GM19238 (cell line): ENCODE measurements around the gene KCNG2.

Experiments used
- DNase-seq: peaks from one replicate; pipeline ENCODE4 v3.0.0; 2011; ENCODE audit warnings: low spot score; ENCODE audit not compliant: insufficient read length

Gene KCNG2

DNA sequence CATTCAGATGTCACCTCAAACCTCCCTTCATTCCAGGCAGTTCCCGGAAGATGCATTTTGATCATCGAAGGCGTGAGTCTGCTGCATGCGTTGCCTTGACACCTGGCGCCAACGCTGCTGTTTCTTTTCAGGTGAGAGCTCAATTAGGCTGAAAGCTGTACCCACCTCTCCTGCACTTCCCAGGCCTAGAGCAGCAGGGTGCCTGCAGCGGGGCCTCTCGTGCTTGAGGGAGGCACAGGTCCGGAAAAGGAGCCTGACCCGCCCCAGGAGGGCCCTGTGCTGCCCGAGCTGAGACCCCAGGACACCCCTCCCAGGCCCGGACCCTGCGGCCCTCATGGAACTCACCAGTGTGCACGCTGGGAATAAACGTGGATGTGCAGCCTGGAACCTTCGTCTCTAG lies 31.4 kb upstream of the KCNG2 start:
- no peak for DNase-seq

DNA sequence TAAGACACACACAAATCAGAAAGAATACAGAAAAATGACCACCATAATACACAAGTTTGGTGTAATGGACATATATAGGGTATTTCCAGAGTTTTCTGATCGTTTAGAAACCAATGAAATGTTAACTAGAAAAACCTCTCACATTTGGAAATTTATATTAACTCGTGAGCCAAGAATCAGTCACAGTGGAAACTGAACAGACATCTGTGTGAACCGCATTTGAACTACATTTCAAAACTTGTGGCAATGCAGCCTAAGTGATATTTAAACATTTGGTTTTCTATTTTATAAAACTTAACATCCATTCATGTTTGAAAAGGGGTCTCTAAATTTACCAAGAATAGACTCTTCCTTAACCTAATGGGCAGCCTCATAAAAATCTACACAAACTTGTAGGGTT lies 29.0 kb upstream of the KCNG2 start:
- DNase-seq, result no peak

DNA sequence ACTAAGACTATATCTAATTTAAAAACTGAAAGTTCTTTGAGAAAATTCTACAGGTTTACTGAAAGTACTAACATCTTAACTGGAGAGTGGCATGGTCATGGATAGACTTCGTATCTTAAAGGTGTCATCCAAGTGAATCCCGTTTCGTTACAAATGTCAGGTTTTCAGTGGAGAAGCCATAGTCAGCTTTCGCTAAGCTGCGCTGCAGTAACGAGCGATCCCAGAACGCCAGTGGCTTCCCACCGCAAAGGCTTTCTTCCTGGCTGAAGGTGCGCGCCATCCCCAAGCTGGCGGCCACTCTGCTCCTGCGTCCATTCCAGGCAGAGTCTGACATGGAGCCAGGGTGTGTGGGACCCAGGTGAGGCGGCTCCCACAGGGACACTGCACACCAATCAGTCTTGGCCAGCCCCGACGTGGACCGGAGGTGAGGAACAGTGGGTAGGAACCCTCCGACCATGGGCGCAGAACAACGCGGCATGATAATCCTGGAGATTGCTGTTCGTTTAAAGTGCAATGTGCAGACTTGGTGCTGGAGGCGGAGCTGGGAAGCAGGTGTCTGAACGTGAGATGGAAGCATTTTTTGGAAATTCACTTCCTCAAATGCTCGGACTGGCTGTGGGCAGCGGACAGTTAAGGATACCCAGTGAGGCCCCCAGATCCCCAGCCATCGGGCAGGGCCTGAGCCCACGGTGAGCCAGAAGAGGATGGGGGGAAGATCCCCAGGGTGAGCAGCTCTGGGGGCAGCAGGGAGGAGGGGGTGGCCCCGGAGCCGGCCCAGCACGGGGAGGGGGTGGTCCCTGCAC lies 27.8 kb upstream of the KCNG2 start:
- no peak for DNase-seq

DNA sequence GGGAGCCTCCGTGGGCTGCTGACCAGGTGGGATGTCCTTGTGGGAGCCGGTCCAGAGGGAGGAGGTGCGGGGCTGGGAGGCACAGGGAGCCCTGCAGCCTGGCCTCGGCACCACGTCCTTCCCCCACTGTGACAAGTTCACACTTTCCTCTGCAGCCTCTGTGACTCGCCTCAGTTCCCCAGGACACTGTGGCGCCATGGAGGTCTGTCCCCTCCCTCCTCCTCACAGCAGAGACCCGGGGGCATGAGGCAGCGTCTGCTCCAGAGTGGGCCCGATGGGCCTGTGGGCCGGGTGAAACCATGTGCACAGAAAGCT lies 27.3 kb upstream of the KCNG2 start:
- no peak for DNase-seq

DNA sequence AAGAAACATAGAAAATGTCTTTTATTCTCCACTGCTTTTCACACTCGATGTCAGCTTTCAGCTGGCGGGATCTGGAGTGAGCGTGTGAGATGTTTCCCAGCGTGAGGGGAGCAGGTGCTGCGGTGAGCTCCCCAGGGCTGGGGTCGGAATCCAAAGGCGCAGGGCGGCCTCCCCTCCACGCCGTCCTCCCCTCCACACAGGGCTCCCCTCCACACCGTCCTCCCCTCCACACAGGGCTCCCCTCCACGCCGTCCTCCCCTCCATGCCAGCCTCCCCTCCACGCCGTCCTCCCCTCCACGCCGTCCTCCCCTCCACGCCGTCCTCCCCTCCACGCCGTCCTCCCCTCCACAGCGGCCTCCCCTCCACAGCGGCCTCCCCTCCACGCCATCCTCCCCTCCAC lies 26.9 kb upstream of the KCNG2 start:
- no peak for DNase-seq

DNA sequence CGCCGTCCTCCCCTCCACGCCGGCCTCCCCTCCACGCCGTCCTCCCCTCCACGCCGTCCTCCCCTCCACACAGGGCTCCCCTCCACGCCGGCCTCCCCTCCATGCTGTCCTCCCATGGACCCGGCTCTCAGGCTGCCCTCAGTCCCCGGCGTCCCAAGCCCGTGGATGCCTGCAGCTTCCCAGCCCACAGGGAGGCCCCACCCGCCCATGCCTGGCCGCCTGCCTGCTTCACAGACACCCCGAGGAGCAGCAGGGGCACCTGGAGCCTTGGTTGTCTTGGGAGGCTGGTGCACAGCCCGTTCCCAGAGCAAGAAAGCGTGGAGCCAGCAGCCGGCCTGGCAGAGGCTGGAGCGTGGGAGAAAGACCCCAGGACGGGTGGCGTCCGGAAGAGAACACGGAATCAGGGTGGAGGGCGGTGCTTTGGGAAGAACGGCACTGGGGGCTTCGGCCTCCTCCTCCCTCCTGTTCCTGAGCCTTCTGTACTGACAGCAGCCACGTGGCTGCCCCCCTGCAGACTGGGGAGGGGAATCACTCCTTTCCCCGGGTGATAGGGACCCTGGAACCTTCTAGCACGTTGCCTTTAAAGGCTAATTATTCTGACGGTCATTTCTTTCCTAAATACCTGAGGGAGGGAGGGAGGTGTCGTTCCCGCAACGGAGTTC lies 26.2 kb upstream of the KCNG2 start:
- no peak for DNase-seq

DNA sequence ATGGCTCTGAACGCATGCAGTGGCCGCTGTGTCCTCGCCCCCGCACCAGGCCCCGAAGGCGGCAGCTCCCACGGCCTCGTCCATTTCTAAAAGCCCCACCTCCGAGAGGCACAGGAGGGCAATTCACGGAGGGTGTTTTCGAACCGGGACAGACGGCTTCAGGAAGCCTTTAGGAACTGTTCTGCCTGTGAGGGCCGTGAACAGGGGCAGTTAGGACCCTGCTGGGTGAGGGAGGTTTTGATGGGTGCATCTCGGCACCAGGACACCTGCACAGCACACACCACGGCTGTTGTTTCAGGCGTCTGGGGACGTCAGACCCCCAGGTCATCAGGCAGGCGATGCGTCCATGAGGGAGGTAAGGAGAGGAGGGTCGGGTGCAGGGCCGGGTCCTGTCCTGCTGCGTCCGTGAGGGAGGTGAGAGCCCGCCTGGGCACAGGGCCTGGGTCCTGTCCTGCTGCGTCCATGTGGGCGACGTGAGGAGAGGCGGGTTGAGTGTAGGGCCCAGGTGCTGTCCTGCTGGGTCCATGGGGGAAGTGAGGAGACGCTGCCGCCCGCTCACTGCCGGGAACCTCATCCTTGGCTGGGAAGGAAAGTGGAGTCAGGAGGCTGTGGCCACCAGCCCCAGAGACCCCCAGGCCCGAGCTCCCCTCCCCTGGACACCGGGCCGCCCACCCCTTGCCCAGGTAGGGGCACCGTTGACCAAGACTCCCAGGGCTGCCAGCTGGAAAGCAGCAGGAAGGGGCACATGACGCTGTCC lies 25.5 kb upstream of the KCNG2 start:
- no peak for DNase-seq

DNA sequence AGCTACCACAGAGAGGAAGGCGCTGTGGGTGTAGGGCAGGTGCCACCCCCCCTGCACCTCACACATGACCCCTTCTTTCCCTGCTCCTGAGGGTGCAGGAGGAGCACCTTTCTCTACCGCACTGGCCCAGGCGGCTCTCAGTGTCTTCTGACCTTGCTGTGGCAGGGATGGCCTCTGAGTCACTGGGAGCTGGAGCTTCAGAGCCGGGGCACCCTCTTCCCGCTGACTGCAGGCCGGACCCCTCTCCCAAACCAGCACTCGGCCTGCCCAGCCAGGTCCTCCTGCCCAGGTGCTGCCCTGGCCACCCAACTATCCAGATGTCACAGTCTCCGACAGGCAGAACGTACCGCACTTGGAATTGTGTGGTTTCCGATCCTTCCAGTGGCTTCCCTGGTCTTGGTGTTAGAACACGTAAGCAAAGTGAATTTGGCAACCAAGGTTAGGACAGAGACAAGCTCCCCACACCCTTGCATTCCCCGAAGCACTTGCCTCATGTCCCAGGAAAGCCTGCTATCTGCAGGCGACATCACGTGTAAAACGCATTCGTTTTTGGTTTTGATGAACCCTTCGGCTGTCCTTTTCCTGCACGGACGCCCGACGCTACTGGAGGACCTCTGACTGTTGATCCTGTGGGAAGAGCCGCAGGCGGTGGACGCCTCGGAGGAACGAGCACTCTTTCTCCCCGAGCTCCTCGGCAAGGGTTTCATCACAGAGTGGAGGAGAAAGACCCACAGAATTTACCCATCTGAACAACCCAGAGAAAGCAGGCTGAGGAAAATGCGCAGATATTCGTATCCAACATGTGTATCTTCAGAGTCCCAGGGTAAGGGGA lies 24.7 kb upstream of the KCNG2 start:
- no peak for DNase-seq

DNA sequence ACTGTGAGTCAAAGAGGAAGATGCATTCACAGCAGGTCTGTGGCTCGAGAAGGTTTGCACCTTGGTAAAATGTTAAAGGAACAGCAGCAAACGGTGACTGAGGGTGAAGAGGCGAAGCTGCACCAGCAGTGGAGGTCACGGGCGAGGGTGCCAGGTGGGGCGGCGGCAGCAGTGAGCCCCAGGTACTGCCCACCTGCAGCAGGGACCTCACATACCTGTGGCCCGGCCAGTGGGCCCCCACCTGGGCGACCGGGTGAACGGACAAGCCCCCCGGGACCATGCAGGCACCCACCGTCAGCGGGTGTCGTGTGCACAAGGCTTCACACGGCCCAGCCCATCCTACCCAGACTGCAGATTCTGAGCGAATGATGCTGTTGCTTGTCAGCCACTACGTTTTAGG lies 23.6 kb upstream of the KCNG2 start:
- no peak for DNase-seq

DNA sequence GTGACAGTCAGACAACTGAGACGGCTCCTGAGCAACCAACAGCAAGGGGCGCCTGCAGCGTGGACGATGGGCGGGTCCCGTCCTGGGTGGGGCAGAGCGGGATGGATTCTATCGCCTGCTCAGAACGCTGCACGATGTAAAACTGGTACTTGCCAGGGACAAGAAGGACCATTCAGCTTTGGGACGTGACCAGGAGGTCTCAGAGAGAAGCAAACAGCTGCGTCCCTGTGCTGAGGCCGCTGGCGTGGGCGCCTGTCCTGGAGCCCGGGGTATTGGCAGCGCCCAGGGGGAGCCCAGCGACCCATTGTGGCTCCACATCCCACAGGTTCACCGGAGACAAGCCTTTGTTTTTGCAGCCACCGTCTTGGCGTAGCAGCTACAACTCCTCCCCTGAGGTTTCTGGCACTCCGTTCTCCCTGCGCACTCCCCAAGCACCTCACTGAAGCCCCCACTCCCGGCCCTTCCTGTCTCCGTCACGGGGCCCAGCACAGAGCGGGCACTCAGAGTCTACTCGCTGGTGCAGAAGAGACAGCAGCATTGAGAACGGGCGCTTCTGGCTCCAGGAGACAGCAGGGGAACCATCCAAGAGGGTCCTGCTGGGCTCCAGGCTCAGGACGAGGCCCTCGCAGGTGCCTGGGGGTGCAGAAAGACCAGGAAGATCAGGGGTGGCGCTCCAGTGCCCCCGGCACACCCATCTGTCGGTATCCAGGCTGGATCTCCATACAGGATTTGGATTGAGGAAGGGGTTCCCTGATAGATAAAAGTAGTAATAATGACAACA lies 22.1 kb upstream of the KCNG2 start:
- DNase-seq, result no peak

DNA sequence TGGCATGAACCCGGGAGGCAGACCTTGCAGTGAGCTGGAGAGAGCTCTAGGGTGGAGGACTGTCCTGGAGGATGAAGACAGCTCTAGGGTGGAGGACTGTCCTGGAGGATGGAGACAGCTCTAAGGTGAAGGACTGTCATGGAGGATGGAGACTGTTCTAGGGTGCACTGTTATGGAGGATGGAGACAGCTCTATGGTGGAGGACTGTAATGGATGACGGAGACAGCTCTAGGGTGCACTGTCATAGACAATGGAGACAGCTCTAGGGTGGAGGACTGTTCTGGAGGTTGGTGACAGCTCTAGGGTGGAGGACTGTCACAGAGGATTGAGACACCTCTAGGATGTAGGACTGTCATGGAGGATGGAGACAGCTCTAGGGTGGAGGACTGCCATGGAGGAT lies 21.1 kb upstream of the KCNG2 start:
- no peak for DNase-seq

DNA sequence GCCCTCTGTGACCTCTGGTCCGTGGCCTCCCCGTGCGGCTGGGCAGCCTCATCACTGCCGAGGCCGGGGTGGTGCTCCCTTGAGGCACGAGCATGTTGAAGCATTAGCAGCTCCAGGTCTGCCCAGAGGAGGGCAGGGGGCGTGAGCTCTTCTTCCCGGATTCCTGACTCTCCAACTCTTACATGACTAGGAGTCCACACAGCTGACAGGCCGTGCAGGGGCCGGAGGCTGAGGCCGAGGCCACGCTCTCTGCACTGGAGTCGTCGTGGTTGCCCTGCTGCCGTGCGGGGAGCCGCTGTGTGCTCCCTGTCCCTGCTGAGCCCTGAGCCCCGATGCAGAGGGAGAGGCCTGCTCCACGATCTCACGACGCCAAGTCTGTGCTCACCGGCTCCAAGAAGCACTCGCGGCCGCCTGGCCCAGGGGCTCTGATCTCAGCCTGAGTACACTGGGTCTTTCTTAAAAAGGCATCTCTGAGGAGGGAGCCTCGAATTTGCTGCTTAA lies 19.4 kb upstream of the KCNG2 start:
- no peak for DNase-seq

DNA sequence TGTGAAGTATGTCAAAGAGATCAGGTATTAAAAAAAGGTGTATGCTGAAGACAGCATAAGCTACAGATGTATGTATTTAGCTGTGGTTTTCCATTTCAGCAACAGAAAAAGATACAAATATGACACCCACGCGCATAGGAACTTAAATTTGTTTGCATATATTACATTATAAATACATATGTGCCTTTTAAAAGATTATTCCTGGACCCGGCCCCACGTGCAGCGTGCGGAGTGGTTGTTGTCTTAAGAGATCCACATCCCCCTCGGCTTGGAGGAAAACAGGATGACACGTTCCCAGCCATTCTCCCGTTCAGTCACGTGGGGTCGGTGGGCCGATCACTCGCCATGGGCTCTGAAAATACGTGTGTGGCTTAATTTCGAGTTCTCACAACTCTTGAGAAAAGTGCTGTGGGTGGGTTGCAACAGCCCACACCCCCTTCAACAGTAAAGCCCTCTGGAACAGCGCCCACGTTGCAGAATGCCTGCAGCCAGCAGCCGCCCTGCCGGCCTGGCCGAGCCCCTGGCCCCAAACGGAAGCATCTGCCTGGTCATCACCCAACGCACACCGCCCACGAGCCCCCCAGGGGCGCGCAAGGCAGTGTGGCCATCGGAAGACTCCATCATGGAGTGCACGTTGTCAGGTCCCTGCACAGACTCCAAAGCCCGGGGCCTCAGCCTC lies 18.6 kb upstream of the KCNG2 start:
- no peak for DNase-seq

DNA sequence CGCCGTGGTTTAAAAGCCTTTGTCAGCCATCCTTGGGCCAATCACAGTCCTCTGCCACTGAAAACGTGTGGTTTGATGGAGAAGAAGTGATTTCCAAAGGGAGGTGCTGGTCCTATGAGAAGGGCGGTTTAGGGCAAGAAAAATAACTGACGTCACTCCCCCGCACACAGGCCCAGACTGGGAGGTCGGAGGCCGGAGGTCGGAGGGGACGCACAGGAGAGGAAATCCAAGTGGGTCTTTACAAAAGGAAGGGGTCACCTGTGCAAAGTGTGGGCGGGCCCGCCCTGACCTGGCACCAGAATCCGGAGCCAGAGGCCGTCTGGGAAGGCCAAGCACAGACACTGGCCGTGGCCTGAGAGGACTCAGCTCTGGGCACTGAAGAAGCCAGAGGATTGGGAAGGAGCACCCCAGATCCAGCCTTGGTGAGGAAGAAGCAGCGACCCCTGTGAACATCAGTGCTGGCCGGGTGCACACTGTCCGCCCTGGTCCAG lies 18.0 kb upstream of the KCNG2 start:
- no peak for DNase-seq

DNA sequence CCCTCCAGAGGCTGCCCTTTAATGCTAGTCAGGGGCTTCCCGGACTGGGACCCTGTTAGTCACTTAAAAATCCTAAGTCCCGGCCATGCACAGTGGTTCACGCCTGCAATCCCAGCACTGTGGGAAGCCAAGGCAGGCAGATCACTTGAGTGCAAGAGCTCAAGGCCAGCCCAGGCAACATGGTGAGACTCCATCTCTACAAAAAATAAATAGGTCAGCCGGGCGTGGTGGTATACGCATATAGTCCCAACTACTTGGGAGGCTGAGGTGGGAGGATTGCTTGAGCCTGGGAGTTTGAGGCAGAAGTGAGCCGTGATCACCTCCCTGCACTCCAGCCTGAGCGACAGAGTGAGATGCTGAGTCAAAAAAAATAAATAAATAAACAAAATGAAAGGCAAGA lies 17.2 kb upstream of the KCNG2 start:
- no peak for DNase-seq

DNA sequence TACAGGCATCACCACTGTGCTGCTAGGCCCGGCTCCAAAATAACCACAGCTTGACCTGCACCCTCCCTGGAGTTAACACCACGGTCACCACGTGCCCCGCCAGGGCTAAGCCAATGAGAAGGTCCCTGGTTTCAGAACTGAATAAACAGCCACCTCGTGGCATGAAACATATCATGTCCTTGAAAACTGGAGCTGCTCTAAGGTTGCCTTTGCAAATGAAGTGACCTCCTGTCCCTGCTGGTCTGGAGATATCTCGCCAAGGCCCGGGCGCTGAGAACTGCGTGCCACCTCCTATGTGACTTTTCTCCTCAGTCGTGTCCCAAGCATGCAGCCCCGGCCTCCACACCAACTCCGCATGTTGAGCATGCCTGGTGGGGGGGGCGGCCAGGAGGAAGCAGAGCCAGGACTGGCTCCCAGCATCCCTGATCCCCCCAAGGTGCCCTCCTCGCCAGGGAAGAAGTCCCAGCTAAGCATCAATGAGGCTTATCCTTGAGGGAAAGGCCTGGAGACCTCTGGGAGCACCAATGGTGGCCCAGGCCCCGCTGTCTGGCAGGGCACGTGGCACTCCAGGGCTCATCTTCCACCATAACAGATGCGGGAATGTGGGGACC lies 16.3 kb upstream of the KCNG2 start:
- DNase-seq, result no peak

DNA sequence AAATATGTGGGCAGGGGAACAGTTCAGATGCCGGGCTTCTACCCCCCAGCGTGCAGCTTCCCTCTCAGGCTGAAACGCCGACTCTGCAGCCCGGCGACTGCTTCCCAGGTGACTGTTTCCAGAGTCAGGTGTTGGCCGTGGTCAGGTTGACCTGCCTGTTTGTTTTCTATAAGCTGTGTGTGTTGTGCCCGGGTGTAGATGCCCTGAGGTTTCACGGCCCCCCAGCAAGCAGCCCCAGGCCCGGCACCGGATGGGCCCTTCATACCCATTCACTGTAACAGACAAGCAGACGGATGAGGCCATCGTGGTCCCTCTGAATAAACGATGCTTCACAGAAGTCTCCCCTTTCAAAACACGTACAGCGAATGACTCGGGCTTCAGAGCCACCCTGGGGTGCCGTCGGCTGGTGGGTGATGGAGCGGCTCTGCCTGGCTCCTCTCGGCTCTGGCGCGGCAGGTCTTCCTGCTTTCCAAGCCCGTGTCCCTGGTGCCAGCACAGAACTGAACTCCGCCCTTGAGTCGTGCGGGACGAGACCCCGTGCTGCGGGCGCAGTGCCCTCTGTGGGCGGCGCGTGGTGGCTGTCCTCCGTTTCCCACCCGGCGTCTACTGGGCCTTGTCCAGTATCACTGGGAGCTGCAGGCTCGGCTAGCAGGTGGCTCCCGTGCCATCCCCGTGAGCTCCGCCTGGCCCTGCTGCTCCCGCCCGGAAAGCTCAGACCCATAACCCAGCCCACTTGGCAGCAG lies 15.0 kb upstream of the KCNG2 start:
- DNase-seq, result no peak

DNA sequence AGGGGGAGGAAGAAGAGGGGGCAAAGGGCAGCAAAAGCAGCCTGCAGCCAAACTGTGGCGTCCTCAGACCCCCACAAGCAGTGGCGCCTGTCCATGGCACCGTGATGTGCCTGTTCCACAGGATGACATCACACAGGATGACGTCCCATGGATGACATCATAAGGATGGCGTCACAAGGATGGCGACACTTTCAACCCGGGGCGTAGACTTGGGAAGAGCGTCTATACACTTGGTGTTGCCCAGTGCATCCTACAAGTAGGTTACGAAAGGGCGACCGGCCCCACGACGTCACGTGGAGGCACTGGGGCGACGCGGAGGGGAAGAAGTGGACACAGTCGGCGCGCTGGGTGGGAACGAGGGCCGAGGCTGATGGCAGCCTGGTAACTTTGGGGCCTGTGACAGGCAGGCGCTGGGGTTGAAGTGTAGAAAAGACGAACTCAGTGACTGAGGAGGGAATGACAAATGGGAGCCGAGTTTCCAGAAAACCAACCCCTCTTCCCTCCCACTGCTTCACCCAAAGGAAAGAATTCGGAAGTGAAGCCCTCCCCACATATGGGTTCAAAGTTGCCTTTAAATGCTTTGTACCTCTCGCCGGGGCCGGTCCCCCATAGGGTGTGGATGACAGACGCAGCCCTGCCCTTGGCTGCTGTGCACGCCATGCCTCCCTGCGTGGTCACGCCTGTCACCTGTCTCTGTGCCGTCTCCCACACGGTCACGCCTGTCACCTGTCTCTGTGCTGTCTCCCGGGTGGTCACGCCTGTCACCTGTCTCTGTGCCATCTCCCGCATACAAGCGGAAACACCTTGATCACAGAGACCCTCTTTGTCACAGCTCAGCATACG lies 13.4 kb upstream of the KCNG2 start:
- DNase-seq, result no peak
